ENCODE measurements around the gene SMOC2. TPM values are rescaled to one million over a fixed set of nuclear protein-coding genes. Genes with fewer than 3 reads are reported as not detected.

The SMOC2 gene
- total and polyA plus RNA-seq, 2 experiments from 2014 or later: 51.0 to 88.7 TPM

GRCh38 chr6:168417191-168417590, 23.8 kb upstream of the SMOC2 start:
- Histone ChIP-seq H3K4me1 (ENCODE audit: insufficient read depth) (peaks cover 15% of the 10 kb centered on the region), H4K20me1 (ENCODE audit: insufficient read depth, poor library complexity, severe bottlenecking) (no peaks in the 10 kb centered on the region), H3K27me3 (peaks cover 15% of the 10 kb centered on the region), H3K36me3 (replicated peaks; ENCODE audit: insufficient read depth, low read depth) (no peaks in the 10 kb centered on the region), H3K9me3 (ENCODE audit: low read depth) (no peaks in the 10 kb centered on the region), H3K79me2 (no peaks in the 10 kb centered on the region), H3K4me2 (no peak overlapping the region), H2AFZ (no peak overlapping the region), H3K27ac (no peak overlapping the region), H3K4me3 (no peak overlapping the region), H3K9me2 (replicated peaks; ENCODE audit: insufficient read depth) (no peaks in the 10 kb centered on the region)
- DNase-seq (ENCODE audit: low spot score): no peak
- TF ChIP-seq CTCF (IDR thresholded peaks at IDR 0.05; ENCODE audit: poor library complexity) (no peak), EZH2 (IDR thresholded peaks at IDR 0.05; ENCODE audit: borderline replicate concordance) (no peak), EZH2phosphoT487 (IDR thresholded peaks at IDR 0.05; ENCODE audit: low read depth, severe bottlenecking, unreplicated experiment) (no peak)
- 73% methylated on average over 9 of the region's 9 CpGs for WGBS (ENCODE audit: low lambda C conversion rate, missing lambda C conversion rate)

GRCh38 chr6:168417679-168418557, 23.1 kb upstream of the SMOC2 start:
- H3K4me3 ChIP-seq: no peak overlapping the region
- H3K4me2 ChIP-seq: no peak overlapping the region
- H3K79me2 ChIP-seq: no peaks in the 10 kb centered on the region
- DNase-seq (ENCODE audit: low spot score): no peak
- WGBS (ENCODE audit: low lambda C conversion rate, missing lambda C conversion rate): 79% methylated on average over 19 of the region's 19 CpGs
- peaks cover 19% of the 10 kb centered on the region for H3K27me3 ChIP-seq
- TF ChIP-seq EZH2phosphoT487 (IDR thresholded peaks at IDR 0.05; ENCODE audit: low read depth, severe bottlenecking, unreplicated experiment): no peak
- no peak for TF ChIP-seq EZH2 (IDR thresholded peaks at IDR 0.05; ENCODE audit: borderline replicate concordance)
- TF ChIP-seq CTCF (IDR thresholded peaks at IDR 0.05; ENCODE audit: poor library complexity): no peak
- no peaks in the 10 kb centered on the region for H4K20me1 ChIP-seq (ENCODE audit: insufficient read depth, poor library complexity, severe bottlenecking)
- no peaks in the 10 kb centered on the region for H3K36me3 ChIP-seq (replicated peaks; ENCODE audit: insufficient read depth, low read depth)
- no peak overlapping the region for H2AFZ ChIP-seq
- peaks cover 15% of the 10 kb centered on the region for H3K4me1 ChIP-seq (ENCODE audit: insufficient read depth)
- no peaks in the 10 kb centered on the region for H3K9me3 ChIP-seq (ENCODE audit: low read depth)
- no peaks in the 10 kb centered on the region for H3K9me2 ChIP-seq (replicated peaks; ENCODE audit: insufficient read depth)
- no peak overlapping the region for H3K27ac ChIP-seq

GRCh38 chr6:168418711-168419121, 22.3 kb upstream of the SMOC2 start:
- TF ChIP-seq EZH2phosphoT487 (IDR thresholded peaks at IDR 0.05; ENCODE audit: low read depth, severe bottlenecking, unreplicated experiment) (no peak), EZH2 (IDR thresholded peaks at IDR 0.05; ENCODE audit: borderline replicate concordance) (no peak), CTCF (IDR thresholded peaks at IDR 0.05; ENCODE audit: poor library complexity) (no peak)
- WGBS (ENCODE audit: low lambda C conversion rate, missing lambda C conversion rate): 82% methylated on average over 7 of the region's 7 CpGs
- no peak overlapping the region for H3K4me2 ChIP-seq

More at GRCh38 chr6:168418711-168419121, 22.3 kb upstream of the SMOC2 start:
- no peak for DNase-seq (ENCODE audit: low spot score)
- no peaks in the 10 kb centered on the region for H3K79me2 ChIP-seq
- H3K27ac ChIP-seq: no peak overlapping the region
- H3K9me2 ChIP-seq (replicated peaks; ENCODE audit: insufficient read depth): no peaks in the 10 kb centered on the region
- no peaks in the 10 kb centered on the region for H4K20me1 ChIP-seq (ENCODE audit: insufficient read depth, poor library complexity, severe bottlenecking)
- no peaks in the 10 kb centered on the region for H3K36me3 ChIP-seq (replicated peaks; ENCODE audit: insufficient read depth, low read depth)
- H3K4me3 ChIP-seq: no peak overlapping the region
- peaks cover 19% of the 10 kb centered on the region for H3K27me3 ChIP-seq
- no peaks in the 10 kb centered on the region for H3K9me3 ChIP-seq (ENCODE audit: low read depth)
- H3K4me1 ChIP-seq (ENCODE audit: insufficient read depth): peaks cover 15% of the 10 kb centered on the region
- H2AFZ ChIP-seq: no peak overlapping the region
